Ascending aorta (tissue), 2 donors: ENCODE results near the gene SVOPL. TPM values are rescaled to one million over a fixed set of nuclear protein-coding genes. Genes with fewer than 3 reads are reported as not detected.
"Not testable (repeated sequence)": the region's sequence is repeated elsewhere in the genome, so short reads cannot be mapped to it uniquely, and the experiment has no call there.

ENCODE experiments used
- DNase-seq, 2 donors: peaks; one replicate each; pipeline ENCODE4 v3.0.0-alpha.2; 2019; ENCODE audit warnings: low spot score in 2 of 2
- H3K27ac ChIP-seq, 2 donors: fragments of 200-600 bp; sonication (generic); one replicate each; pipeline ENCODE4 v1.5.1; 2016 to 2017; ENCODE audit warnings: mild to moderate bottlenecking in 1 of 2
- H3K27me3 ChIP-seq: fragments of 200-600 bp; sonication (generic); one replicate; pipeline ENCODE4 v1.5.1; 2017
- H3K36me3 ChIP-seq, 2 donors: fragments of 200-600 bp; sonication (generic); one replicate each; pipeline ENCODE4 v1.5.1; 2016
- H3K4me1 ChIP-seq, 2 donors: fragments of 200-600 bp; sonication (generic); one replicate each; pipeline ENCODE4 v1.5.1; 2016 to 2017; ENCODE audit warnings: mild to moderate bottlenecking in 1 of 2
- H3K4me3 ChIP-seq, 2 donors: fragments of 200-600 bp; sonication (generic); one replicate each; pipeline ENCODE4 v1.5.1; 2016 to 2017; ENCODE audit warnings: mild to moderate bottlenecking in 1 of 2
- H3K9me3 ChIP-seq, 2 donors: fragments of 200-600 bp; sonication (generic); one replicate each; pipeline ENCODE4 v1.5.1; 2016
- CTCF ChIP-seq, 3 experiments: fragments of 200-600 bp in 2 of 3; fragments of 450-650 bp in 1 of 3; sonication (generic) in 2 of 3; IDR thresholded peaks; one replicate each; pipeline ENCODE4 v1.5.1; 2016 to 2019; ENCODE audit warnings: antibody characterized with exemption in 3 of 3, mild to moderate bottlenecking in 1 of 3, moderate library complexity in 1 of 3
- intact Hi-C: fragments of 100-400 bp; cut with DNase I; formaldehyde crosslinking; loops from one replicate; pipeline ENCODE4 v1.15.1; 2023
- total RNA-seq: library from RNA; depleted of rRNA; stranded (reverse); fragments of >200 nt; gene quantifications from one replicate; pipeline ENCODE4 v1.1.0, GENCODE V29; 2016

SVOPL gene
- total RNA-seq, 1 donor from 2014 or later, result not detected

- no peak for DNase-seq
- Histone ChIP-seq H3K36me3 (no peaks in the 10 kb centered on the region), H3K9me3 (no peaks in the 10 kb centered on the region), H3K27me3 (no peaks in the 10 kb centered on the region), H3K27ac (no peak overlapping the region), H3K4me3 (no peak overlapping the region), H3K4me1 (no peaks in the 10 kb centered on the region)
- intact Hi-C loops, result no loop called here
- TF ChIP-seq CTCF (IDR thresholded peaks at IDR 0.05), result no peak
These were observed 10.7 kb downstream of the SVOPL start for GRCh38 chr7:138690495-138690894.

- H3K9me3 ChIP-seq, H3K4me1 ChIP-seq, H3K36me3 ChIP-seq, H3K27ac ChIP-seq, DNase-seq, H3K27me3 ChIP-seq, intact Hi-C loops, H3K4me3 ChIP-seq: not testable (repeated sequence)
These were observed 13.1 kb downstream of the SVOPL start for GRCh38 chr7:138688037-138688436.

GRCh38 chr7:138684340-138684739 is 16.8 kb downstream of the SVOPL start:
- Histone ChIP-seq H3K27ac (no peak overlapping the region), H3K4me3 (no peak overlapping the region), H3K27me3 (no peaks in the 10 kb centered on the region), H3K4me1 (no peaks in the 10 kb centered on the region), H3K36me3 (no peaks in the 10 kb centered on the region), H3K9me3 (no peaks in the 10 kb centered on the region)
- DNase-seq, result no peak
- intact Hi-C loops, result no loop called here
- no peak for TF ChIP-seq CTCF (IDR thresholded peaks at IDR 0.05)

- intact Hi-C loops, result no loop called here
- no peak for DNase-seq
- Histone ChIP-seq H3K36me3 (no peaks in the 10 kb centered on the region), H3K4me1 (no peaks in the 10 kb centered on the region), H3K27me3 (no peaks in the 10 kb centered on the region), H3K4me3 (no peak overlapping the region), H3K9me3 (no peaks in the 10 kb centered on the region), H3K27ac (no peak overlapping the region)
- TF ChIP-seq CTCF (IDR thresholded peaks at IDR 0.05), result no peak
These were observed 21.4 kb downstream of the SVOPL start for GRCh38 chr7:138679793-138680192.

GRCh38 chr7:138670594-138670993 is 30.6 kb downstream of the SVOPL start:
- Histone ChIP-seq H3K9me3 (no peaks in the 10 kb centered on the region), H3K27ac (no peak overlapping the region), H3K4me3 (no peak overlapping the region), H3K36me3 (no peaks in the 10 kb centered on the region), H3K4me1 (no peaks in the 10 kb centered on the region), H3K27me3 (no peaks in the 10 kb centered on the region)
- no peak for TF ChIP-seq CTCF (IDR thresholded peaks at IDR 0.05)
- no peak for DNase-seq
- intact Hi-C loops, result no loop called here

GRCh38 chr7:138669364-138669763 is 31.8 kb downstream of the SVOPL start:
- H3K4me3 ChIP-seq, result no peak overlapping the region
- no peak for TF ChIP-seq CTCF (IDR thresholded peaks at IDR 0.05)
- H3K4me1 ChIP-seq, result no peaks in the 10 kb centered on the region
- intact Hi-C loops, result no loop called here
- H3K36me3 ChIP-seq, result no peaks in the 10 kb centered on the region
- H3K9me3 ChIP-seq, result no peaks in the 10 kb centered on the region
- no peaks in the 10 kb centered on the region for H3K27me3 ChIP-seq
- no peak for DNase-seq
- H3K27ac ChIP-seq, result no peak overlapping the region
